Neural progenitor cell (in vitro differentiated cells): ENCODE measurements around the gene PTPRR.

Experiments used
- EZH2 ChIP-seq: fragments of 200-600 bp; sonication (generic); IDR thresholded peaks from 2 replicates; pipeline ENCODE4 v1.6.1; 2017; ENCODE audit warnings: antibody characterized with exemption, mild to moderate bottlenecking, moderate library complexity
- EZH2phosphoT487 ChIP-seq: fragments of 200-600 bp; sonication (generic); IDR thresholded peaks from 2 replicates; pipeline ENCODE4 v1.6.1; 2017; ENCODE audit warnings: antibody characterized with exemption
- TF ChIP-seq, protein P1 (sequence below): fragments of 200-600 bp; sonication (generic); IDR thresholded peaks from 2 replicates; pipeline ENCODE4 v1.5.1; 2017; ENCODE audit warnings: antibody characterized with exemption, mild to moderate bottlenecking

DNA sequence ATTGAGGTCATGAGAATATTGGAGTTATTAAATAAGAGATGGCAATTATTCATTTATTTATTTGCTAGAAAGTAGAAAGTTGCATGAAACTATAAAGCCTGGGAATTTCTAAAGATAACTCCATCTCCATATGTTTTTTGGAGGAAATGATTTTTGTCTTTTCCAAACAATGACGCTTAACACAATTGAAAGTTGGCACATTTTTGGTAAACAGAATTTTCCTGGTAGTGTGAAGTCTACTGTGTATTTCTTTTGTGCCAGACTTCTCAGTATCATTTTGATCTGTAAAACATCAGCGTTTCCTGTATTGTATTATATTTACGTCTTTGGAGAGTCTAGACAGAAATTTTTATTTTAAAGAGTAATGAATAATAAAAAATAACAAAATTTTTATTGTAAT lies 249.6 kb downstream of the PTPRR start:
- TF ChIP-seq, protein P1, sequence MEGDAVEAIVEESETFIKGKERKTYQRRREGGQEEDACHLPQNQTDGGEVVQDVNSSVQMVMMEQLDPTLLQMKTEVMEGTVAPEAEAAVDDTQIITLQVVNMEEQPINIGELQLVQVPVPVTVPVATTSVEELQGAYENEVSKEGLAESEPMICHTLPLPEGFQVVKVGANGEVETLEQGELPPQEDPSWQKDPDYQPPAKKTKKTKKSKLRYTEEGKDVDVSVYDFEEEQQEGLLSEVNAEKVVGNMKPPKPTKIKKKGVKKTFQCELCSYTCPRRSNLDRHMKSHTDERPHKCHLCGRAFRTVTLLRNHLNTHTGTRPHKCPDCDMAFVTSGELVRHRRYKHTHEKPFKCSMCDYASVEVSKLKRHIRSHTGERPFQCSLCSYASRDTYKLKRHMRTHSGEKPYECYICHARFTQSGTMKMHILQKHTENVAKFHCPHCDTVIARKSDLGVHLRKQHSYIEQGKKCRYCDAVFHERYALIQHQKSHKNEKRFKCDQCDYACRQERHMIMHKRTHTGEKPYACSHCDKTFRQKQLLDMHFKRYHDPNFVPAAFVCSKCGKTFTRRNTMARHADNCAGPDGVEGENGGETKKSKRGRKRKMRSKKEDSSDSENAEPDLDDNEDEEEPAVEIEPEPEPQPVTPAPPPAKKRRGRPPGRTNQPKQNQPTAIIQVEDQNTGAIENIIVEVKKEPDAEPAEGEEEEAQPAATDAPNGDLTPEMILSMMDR = no peak
- TF ChIP-seq EZH2phosphoT487 (no peak), EZH2 (no peak)
